HEK293 (cell line): Measurements from ENCODE around the gene PFKL.

Experiments
- KLF7 ChIP-seq: fragments of 450-650 bp; formaldehyde crosslinking; IDR thresholded peaks from 2 replicates; pipeline ENCODE4 v1.5.1; 2016; ENCODE audit warnings: missing biosample characterization, missing genetic modification characterization, borderline replicate concordance
- RBAK ChIP-seq: fragments of 450-650 bp; formaldehyde crosslinking; IDR thresholded peaks from 2 replicates; pipeline ENCODE4 v1.5.1; 2016; ENCODE audit warnings: missing biosample characterization, missing genetic modification characterization
- ZNF274 ChIP-seq, 2 experiments: fragments of 200-500 bp in 1 of 2; fragments of 450-650 bp in 1 of 2; sonication (Bioruptor generic) in 1 of 2; formaldehyde crosslinking in 1 of 2; IDR thresholded peaks; 2 replicates each; pipeline versions ENCODE4 v1.5.1 to v1.6.1; 2014 to 2016; ENCODE audit warnings: borderline replicate concordance in 1 of 2, inconsistent platforms in 1 of 2, low read length in 1 of 2, missing biosample characterization in 1 of 2, missing genetic modification characterization in 1 of 2
- ZNF707 ChIP-seq: fragments of 450-650 bp; formaldehyde crosslinking; IDR thresholded peaks from 2 replicates; pipeline ENCODE4 v1.5.1; 2016; ENCODE audit warnings: missing biosample characterization, missing genetic modification characterization
- ZNF843 ChIP-seq: fragments of 450-650 bp; formaldehyde crosslinking; IDR thresholded peaks from 2 replicates; pipeline ENCODE4 v1.5.1; 2016; ENCODE audit warnings: missing biosample characterization, missing genetic modification characterization
- TF ChIP-seq, protein P1 (sequence below): fragments of 450-650 bp; formaldehyde crosslinking; IDR thresholded peaks from 2 replicates; pipeline ENCODE4 v1.5.1; 2016; ENCODE audit warnings: missing biosample characterization, missing genetic modification characterization
- TF ChIP-seq, protein P2 (sequence below): fragments of 450-650 bp; formaldehyde crosslinking; IDR thresholded peaks from 2 replicates; pipeline ENCODE4 v1.5.1; 2016; ENCODE audit warnings: missing biosample characterization, missing genetic modification characterization

DNA sequence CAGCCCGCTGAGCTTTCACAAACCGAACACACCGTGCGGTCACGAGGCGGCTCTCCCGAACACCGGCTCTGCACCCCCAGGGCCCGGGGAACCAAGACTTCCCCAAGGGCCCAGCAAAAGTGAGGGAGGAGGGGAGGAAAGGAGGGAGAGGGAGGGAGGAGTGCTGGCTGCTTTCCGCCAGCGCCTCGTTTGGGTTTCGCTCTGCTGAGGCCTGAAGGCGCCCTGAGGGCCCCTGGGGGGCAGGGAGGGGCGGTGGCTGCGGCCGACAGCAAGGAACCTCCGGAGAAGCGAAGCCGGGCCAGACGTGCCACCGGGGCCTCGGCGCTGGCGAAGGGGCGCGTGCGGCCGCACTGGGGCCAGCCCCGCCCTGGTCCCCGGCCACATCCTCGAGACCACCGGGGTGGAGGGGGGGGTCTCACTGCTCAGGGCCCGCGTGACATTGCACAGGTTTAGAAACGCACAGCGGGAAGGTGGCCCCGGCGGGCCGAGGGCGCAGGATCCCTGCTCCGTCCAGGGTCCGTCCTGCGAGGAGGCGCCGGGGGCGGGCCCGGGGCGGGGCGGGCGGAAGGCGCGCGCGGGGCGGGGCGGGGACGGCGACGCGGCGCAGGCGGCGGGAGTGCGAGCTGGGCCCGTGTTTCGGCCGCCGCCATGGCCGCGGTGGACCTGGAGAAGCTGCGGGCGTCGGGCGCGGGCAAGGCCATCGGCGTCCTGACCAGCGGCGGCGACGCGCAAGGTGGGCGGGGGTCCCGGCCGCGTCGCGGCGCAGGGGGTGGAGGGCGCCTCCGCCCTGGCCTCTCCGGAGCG lies at the start of gene PFKL:
- TF ChIP-seq, protein P1, sequence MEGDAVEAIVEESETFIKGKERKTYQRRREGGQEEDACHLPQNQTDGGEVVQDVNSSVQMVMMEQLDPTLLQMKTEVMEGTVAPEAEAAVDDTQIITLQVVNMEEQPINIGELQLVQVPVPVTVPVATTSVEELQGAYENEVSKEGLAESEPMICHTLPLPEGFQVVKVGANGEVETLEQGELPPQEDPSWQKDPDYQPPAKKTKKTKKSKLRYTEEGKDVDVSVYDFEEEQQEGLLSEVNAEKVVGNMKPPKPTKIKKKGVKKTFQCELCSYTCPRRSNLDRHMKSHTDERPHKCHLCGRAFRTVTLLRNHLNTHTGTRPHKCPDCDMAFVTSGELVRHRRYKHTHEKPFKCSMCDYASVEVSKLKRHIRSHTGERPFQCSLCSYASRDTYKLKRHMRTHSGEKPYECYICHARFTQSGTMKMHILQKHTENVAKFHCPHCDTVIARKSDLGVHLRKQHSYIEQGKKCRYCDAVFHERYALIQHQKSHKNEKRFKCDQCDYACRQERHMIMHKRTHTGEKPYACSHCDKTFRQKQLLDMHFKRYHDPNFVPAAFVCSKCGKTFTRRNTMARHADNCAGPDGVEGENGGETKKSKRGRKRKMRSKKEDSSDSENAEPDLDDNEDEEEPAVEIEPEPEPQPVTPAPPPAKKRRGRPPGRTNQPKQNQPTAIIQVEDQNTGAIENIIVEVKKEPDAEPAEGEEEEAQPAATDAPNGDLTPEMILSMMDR: peak; percentile 20; the same call in 1 of the 2 replicates
- TF ChIP-seq ZNF843 (tag by site-specific recombination) (no peak), RBAK (tag by site-specific recombination) (no peak), ZNF274 (IDR thresholded peaks at IDR 0.05; ENCODE audit: low read length) (no peak), ZNF274 (tag by site-specific recombination; IDR thresholded peaks at IDR 0.05; ENCODE audit: borderline replicate concordance) (no peak), ZNF707 (no peak), KLF7 (tag by site-specific recombination) (peak; percentile 94)
- TF ChIP-seq, protein P2, sequence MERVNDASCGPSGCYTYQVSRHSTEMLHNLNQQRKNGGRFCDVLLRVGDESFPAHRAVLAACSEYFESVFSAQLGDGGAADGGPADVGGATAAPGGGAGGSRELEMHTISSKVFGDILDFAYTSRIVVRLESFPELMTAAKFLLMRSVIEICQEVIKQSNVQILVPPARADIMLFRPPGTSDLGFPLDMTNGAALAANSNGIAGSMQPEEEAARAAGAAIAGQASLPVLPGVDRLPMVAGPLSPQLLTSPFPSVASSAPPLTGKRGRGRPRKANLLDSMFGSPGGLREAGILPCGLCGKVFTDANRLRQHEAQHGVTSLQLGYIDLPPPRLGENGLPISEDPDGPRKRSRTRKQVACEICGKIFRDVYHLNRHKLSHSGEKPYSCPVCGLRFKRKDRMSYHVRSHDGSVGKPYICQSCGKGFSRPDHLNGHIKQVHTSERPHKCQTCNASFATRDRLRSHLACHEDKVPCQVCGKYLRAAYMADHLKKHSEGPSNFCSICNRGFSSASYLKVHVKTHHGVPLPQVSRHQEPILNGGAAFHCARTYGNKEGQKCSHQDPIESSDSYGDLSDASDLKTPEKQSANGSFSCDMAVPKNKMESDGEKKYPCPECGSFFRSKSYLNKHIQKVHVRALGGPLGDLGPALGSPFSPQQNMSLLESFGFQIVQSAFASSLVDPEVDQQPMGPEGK (tag by site-specific recombination): peak; percentile 97
